ENCODE measurements around the gene UPK3B.
"Not testable (repeated sequence)": the region's sequence is repeated elsewhere in the genome, so short reads cannot be mapped to it uniquely, and the experiment has no call there.

Gene UPK3B

GRCh38 chr7:76497918-76498582 lies 12.3 kb upstream of the UPK3B start:
- H3K4me3 ChIP-seq (ENCODE audit: low read length); H3K36me3 ChIP-seq (ENCODE audit: control insufficient read depth, low read length); H3K79me2 ChIP-seq (ENCODE audit: control insufficient read depth, low read length); H3K27ac ChIP-seq (ENCODE audit: low read depth, low read length); H3K9me2 ChIP-seq (replicated peaks; ENCODE audit: control insufficient read depth, low read length); H3K4me1 ChIP-seq (ENCODE audit: control insufficient read depth, low read length); H4K20me1 ChIP-seq (ENCODE audit: control insufficient read depth, insufficient read depth, low read depth, low read length); H3F3A ChIP-seq (ENCODE audit: control insufficient read depth, insufficient read depth); H3K9me3 ChIP-seq (ENCODE audit: control insufficient read depth, insufficient read depth, low read length); H3K27me3 ChIP-seq (ENCODE audit: control insufficient read depth, low read length); H3K4me2 ChIP-seq (ENCODE audit: low read length): not testable (repeated sequence)

- H3K4me1 ChIP-seq (ENCODE audit: control insufficient read depth, low read length); H3K9me2 ChIP-seq (replicated peaks; ENCODE audit: control insufficient read depth, low read length); H3F3A ChIP-seq (ENCODE audit: control insufficient read depth, insufficient read depth); H4K20me1 ChIP-seq (ENCODE audit: control insufficient read depth, insufficient read depth, low read depth, low read length); H3K9me3 ChIP-seq (ENCODE audit: control insufficient read depth, insufficient read depth, low read length); H3K27me3 ChIP-seq (ENCODE audit: control insufficient read depth, low read length); H3K79me2 ChIP-seq (ENCODE audit: control insufficient read depth, low read length); H3K4me2 ChIP-seq (ENCODE audit: low read length); H3K36me3 ChIP-seq (ENCODE audit: control insufficient read depth, low read length); H3K4me3 ChIP-seq (ENCODE audit: low read length); H3K27ac ChIP-seq (ENCODE audit: low read depth, low read length): not testable (repeated sequence)
These were observed 11.7 kb upstream of the UPK3B start for GRCh38 chr7:76498583-76499200.

- H3F3A ChIP-seq (ENCODE audit: control insufficient read depth, insufficient read depth); H4K20me1 ChIP-seq (ENCODE audit: control insufficient read depth, insufficient read depth, low read depth, low read length); H3K36me3 ChIP-seq (ENCODE audit: control insufficient read depth, low read length); H3K4me1 ChIP-seq (ENCODE audit: control insufficient read depth, low read length); H3K79me2 ChIP-seq (ENCODE audit: control insufficient read depth, low read length); H3K4me3 ChIP-seq (ENCODE audit: low read length); H3K27me3 ChIP-seq (ENCODE audit: control insufficient read depth, low read length); H3K27ac ChIP-seq (ENCODE audit: low read depth, low read length); H3K9me3 ChIP-seq (ENCODE audit: control insufficient read depth, insufficient read depth, low read length); H3K4me2 ChIP-seq (ENCODE audit: low read length); H3K9me2 ChIP-seq (replicated peaks; ENCODE audit: control insufficient read depth, low read length): not testable (repeated sequence)
These were observed 11.0 kb upstream of the UPK3B start for GRCh38 chr7:76499201-76499923.

- not testable (repeated sequence) for H3K4me1 ChIP-seq (ENCODE audit: control insufficient read depth, low read length); H3K27ac ChIP-seq (ENCODE audit: low read depth, low read length); H3K79me2 ChIP-seq (ENCODE audit: control insufficient read depth, low read length); H3K27me3 ChIP-seq (ENCODE audit: control insufficient read depth, low read length); H3K4me2 ChIP-seq (ENCODE audit: low read length); H4K20me1 ChIP-seq (ENCODE audit: control insufficient read depth, insufficient read depth, low read depth, low read length); H3K9me2 ChIP-seq (replicated peaks; ENCODE audit: control insufficient read depth, low read length); H3F3A ChIP-seq (ENCODE audit: control insufficient read depth, insufficient read depth); H3K4me3 ChIP-seq (ENCODE audit: low read length); H3K9me3 ChIP-seq (ENCODE audit: control insufficient read depth, insufficient read depth, low read length); H3K36me3 ChIP-seq (ENCODE audit: control insufficient read depth, low read length)
These were observed 10.5 kb upstream of the UPK3B start for GRCh38 chr7:76499924-76500241.

- H3K27me3 ChIP-seq (ENCODE audit: control insufficient read depth, low read length); H3K9me2 ChIP-seq (replicated peaks; ENCODE audit: control insufficient read depth, low read length); H3K79me2 ChIP-seq (ENCODE audit: control insufficient read depth, low read length); H3K4me2 ChIP-seq (ENCODE audit: low read length); H3K4me1 ChIP-seq (ENCODE audit: control insufficient read depth, low read length); H3K27ac ChIP-seq (ENCODE audit: low read depth, low read length); H3K4me3 ChIP-seq (ENCODE audit: low read length); H3K9me3 ChIP-seq (ENCODE audit: control insufficient read depth, insufficient read depth, low read length); H4K20me1 ChIP-seq (ENCODE audit: control insufficient read depth, insufficient read depth, low read depth, low read length); H3K36me3 ChIP-seq (ENCODE audit: control insufficient read depth, low read length); H3F3A ChIP-seq (ENCODE audit: control insufficient read depth, insufficient read depth): not testable (repeated sequence)
These were observed 8.1 kb upstream of the UPK3B start for GRCh38 chr7:76502224-76502623.

GRCh38 chr7:76502836-76503235 lies 7.5 kb upstream of the UPK3B start:
- not testable (repeated sequence) for H4K20me1 ChIP-seq (ENCODE audit: control insufficient read depth, insufficient read depth, low read depth, low read length); H3F3A ChIP-seq (ENCODE audit: control insufficient read depth, insufficient read depth); H3K9me2 ChIP-seq (replicated peaks; ENCODE audit: control insufficient read depth, low read length); H3K4me3 ChIP-seq (ENCODE audit: low read length); H3K27me3 ChIP-seq (ENCODE audit: control insufficient read depth, low read length); H3K9me3 ChIP-seq (ENCODE audit: control insufficient read depth, insufficient read depth, low read length); H3K4me2 ChIP-seq (ENCODE audit: low read length); H3K79me2 ChIP-seq (ENCODE audit: control insufficient read depth, low read length); H3K27ac ChIP-seq (ENCODE audit: low read depth, low read length); H3K36me3 ChIP-seq (ENCODE audit: control insufficient read depth, low read length); H3K4me1 ChIP-seq (ENCODE audit: control insufficient read depth, low read length)

GRCh38 chr7:76503244-76503643 lies 7.1 kb upstream of the UPK3B start:
- not testable (repeated sequence) for H4K20me1 ChIP-seq (ENCODE audit: control insufficient read depth, insufficient read depth, low read depth, low read length); H3K4me2 ChIP-seq (ENCODE audit: low read length); H3K4me3 ChIP-seq (ENCODE audit: low read length); H3K4me1 ChIP-seq (ENCODE audit: control insufficient read depth, low read length); H3F3A ChIP-seq (ENCODE audit: control insufficient read depth, insufficient read depth); H3K9me3 ChIP-seq (ENCODE audit: control insufficient read depth, insufficient read depth, low read length); H3K27ac ChIP-seq (ENCODE audit: low read depth, low read length); H3K79me2 ChIP-seq (ENCODE audit: control insufficient read depth, low read length); H3K9me2 ChIP-seq (replicated peaks; ENCODE audit: control insufficient read depth, low read length); H3K36me3 ChIP-seq (ENCODE audit: control insufficient read depth, low read length); H3K27me3 ChIP-seq (ENCODE audit: control insufficient read depth, low read length)

- not testable (repeated sequence) for H3K9me2 ChIP-seq (replicated peaks; ENCODE audit: control insufficient read depth, low read length); H3K4me1 ChIP-seq (ENCODE audit: control insufficient read depth, low read length); H3K79me2 ChIP-seq (ENCODE audit: control insufficient read depth, low read length); H3F3A ChIP-seq (ENCODE audit: control insufficient read depth, insufficient read depth); H3K27ac ChIP-seq (ENCODE audit: low read depth, low read length); H3K4me3 ChIP-seq (ENCODE audit: low read length); H3K9me3 ChIP-seq (ENCODE audit: control insufficient read depth, insufficient read depth, low read length); H3K4me2 ChIP-seq (ENCODE audit: low read length); H4K20me1 ChIP-seq (ENCODE audit: control insufficient read depth, insufficient read depth, low read depth, low read length); H3K36me3 ChIP-seq (ENCODE audit: control insufficient read depth, low read length); H3K27me3 ChIP-seq (ENCODE audit: control insufficient read depth, low read length)
These were observed 5.8 kb upstream of the UPK3B start for GRCh38 chr7:76504351-76505167.

Data from DOHH2 (cell line).